Hematopoietic multipotent progenitor cell treated with erythropoietin and hydrocortisone succinate and interleukin-3 and kit ligand, for 8 days (in vitro differentiated cells): ENCODE data around the gene PDCD10.

ENCODE experiments used
- DNase-seq: peaks from one replicate; pipeline ENCODE4 v3.0.0-alpha.2; 2015

PDCD10 gene

DNA sequence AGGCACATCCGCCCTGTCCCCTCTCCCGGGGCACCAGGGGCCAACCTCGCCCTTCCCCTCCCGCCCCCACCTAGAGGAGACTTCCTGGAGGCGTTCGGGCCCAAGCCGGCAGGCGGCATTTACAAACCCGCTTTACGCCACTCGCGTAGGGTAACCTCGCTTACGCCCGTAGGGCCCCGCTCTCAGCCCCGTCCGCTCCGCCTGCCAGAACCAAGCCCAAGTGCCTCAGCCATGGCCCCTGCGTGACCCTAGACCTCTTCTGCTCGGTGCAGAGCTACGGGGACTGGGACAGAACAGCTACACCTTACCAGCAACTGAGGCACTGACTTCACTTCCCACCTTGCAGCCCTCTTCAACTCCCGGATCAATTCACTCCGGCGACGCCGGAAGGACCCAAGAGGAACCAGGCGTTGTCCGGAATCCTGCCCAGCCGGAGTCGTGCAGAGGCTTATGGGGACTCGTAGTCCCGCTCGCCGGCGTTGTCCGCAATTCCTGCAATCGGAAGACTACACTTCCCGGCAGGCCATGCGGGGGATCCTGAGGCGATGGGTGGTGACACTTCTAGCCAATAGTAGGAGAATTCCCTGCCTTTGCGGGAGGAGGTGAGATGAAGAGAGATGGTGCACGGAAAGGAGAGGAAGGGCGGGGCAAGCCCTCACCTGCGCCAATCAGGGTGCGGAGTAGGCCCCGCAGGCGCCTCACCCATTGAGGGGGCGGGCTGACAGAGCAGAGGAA is at the start of gene PDCD10:
Gene PDCD10, minus strand, starts transcription at position 395 of the 735 bp plus-strand sequence. CDS start 14,735 bp downstream, outside the sequence.
- DNase-seq: peak; percentile 100

DNA sequence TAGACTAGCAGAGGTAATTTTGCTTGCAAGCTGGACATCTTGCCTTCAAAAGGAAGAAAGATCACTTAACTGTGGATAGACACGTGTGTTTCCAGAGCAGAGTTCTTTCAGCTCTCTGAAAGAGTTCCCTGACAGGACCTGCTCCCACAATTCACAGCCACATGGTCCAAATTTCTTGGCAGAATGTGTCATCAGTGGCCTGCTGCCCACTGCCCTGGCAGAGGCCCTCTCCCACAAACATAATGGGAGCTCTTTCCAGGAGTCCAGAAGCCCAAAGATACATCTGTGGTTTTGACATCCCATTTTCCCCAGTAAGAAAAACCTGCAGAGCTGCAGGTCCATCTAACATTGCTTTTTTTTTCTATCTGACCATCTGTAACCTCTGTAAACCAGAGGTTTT is 49.1 kb upstream of the PDCD10 start:
- DNase-seq: no peak

DNA sequence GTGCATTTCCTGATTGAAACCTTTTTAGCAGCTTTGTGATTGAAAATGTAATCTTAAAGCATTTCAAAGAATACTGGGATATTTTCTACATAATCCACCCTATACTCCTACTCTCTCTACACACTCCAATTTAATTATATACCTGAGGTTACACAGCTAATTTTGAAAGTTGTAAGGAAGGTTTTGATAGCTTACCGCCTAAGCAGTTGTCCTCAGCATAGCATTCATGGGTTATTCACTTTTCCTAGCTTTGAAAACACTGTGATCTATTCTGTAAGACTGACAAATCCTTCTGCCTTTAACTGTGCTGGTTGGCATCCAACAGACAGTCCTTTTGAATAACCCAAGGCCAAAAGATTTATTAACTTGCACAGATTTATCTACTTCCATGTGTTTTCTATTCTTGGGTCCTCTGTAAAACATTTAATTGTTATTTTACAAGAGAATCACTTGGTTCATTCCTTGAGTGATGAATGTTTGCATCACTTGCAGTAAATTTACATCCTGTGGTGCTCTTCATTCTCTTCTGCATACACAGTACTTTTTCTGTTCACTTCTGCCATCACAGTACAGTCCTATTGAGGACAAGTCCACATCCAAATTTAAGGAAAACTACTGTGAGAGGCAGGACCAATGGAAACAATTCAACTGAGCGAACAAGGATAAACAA is 45.7 kb upstream of the PDCD10 start:
- no peak for DNase-seq

DNA sequence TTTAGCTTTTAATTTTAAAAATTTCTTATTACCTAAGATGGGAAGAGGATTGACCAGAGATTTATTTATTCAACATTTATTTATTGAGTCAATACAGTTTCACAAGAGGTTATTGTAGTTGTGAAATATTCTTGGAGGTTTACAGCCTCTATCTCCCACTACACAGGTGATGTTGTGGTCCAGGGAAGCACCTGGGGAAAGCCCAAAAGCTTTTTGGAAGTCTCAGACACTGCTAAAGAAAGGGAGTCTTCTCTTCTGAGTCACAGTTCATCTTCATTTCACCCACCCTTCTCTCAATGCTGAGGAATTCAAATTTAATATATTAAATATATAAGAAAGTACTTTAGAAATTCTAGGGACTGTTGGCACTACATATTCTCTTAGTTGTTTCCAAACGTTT is 42.7 kb upstream of the PDCD10 start:
- no peak for DNase-seq

- no peak for DNase-seq
These were observed 41.5 kb upstream of the PDCD10 start for GRCh38 chr3:167776066-167776685.

DNA sequence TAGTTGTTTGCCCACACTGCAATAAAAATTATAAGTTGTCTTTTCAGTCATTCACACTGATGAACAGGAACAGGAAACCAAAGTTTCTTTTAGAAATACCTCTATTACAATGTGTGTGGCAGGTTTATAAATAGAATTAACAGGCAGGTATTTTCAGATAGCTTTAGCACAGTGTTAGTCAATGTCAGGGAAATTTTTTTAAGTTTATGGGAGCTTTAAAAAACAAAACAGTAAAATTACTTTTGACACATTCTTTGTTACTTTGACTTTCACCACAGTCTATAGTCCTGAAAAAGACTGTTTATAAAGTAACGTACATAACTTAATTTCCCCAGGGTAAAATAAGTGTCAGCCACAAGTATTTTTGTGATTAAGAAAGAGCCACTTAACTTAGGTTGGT is 38.9 kb upstream of the PDCD10 start:
- no peak for DNase-seq

DNA sequence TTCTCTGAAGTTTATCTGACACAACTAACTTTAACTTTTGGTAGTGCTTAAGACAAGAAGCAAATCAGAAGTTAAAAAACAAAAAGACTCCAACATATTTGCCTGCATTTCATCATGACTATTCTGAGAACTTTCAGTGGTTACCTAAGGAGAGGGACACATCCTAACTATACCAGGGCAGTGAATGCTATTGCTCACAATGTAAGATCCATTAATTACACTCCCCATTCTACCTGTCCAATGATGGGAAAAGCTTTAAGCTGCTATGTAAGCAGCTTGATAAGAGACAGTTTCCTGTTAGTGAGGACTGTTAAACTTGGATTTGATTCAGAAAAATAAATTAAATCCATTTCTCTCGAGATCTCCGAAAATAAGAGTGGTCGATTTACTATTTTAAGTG is 38.3 kb upstream of the PDCD10 start:
- no peak for DNase-seq

- no peak for DNase-seq
These were observed 27.6 kb upstream of the PDCD10 start for GRCh38 chr3:167762296-167762695.

DNA sequence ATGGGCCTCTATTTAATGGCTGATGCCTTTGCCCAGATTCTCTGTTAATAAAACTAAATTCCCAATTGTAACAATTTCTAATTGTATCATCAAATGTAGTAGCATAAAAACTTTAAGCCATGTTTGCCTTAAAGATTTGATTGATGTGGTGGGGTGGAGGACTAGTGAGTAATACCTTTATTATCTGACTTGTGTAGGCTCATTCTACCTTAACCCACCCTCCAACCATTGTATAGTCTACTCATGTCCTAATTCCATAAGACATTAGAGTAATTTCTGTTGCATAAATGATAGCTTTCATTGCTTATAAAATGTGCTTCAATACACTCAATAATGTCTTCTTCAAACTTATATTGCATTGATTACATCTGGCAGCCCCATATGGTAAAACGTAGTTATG is 26.6 kb upstream of the PDCD10 start:
- DNase-seq: no peak

DNA sequence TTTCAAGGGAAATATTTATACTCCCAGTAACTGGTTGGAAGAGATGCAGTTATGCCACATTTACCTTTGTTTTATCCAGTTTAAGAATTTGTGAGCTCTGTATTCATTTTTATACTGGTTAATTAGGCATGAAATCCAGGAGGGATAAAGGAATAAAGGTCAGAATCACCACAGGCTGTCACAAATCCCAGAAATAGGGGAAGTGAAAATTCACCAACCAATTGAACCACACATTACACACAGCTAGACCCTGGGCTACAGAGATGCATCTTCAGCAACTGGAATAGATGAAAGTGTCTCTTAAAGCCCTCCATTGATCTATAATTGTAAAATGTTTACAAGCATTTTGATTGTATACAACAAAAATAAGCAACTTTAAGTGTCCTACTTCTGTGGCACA is 19.4 kb upstream of the PDCD10 start:
- no peak for DNase-seq

DNA sequence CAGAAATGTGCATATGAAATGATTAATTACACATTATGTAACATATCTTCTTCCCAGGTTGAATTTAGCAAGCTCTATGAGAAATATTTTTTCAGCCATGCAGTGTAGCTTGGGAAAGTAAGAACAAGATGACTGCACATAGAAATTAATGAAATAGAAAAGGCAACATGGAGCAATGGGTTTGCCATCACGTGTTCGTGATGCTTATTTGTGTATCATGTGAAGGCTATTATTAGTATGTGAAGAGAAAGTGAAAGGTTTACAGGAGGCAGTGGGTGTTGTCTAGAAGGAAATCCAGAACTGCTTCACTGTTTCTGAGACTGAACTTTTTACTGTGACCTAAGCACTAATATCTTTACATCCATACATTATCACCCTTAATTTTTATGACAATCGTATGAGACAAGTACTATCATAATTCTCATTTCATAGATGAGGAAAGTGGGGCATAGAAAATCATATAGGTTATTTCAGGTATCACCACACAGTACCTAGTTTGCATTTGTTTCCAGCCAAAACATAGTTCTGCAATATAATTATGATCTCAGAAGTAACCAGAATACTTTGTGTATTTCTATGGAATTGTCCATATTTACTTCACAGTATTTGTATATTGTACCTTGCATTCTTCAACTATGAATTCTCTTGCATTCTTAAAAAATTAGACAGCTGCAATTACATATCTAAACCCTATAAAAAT is 15.7 kb upstream of the PDCD10 start:
- no peak for DNase-seq

DNA sequence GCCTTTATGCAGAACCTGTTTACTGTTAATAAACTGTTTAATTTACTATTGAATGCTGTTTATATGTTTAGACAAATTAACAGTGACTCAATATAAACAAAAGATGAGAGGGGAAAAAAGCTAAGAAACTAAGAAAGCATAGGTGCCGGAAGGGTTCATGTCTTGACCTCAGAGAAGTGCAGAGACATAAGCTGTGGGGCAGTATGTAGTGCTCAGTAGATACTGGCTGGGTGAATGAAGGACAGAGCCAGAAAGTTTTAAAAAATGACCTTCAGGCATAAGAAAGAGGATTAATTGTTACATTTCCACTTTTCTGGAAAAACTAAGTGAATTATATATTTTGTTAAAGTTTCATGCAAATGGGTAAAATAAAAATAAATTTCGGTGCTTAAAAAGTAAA is 15.0 kb upstream of the PDCD10 start:
- no peak for DNase-seq

DNA sequence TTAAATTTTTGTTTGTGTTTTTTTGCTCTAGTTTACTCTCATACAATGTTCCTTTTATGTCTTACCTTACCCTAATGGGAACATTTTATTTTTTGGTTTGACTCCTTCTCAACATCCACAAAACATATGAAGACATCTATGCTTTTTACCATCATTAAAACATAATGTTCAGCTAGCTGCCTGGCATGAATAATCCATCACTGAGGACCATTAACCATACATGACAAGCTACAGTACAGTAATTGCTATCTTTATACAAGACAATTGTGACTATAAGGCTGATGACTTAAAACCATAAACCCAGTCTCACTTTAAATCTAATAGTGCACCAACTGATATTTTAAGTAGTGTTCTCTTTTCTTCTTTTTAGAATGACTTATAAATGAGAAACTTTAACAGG is 14.5 kb upstream of the PDCD10 start:
- DNase-seq: no peak

- DNase-seq: no peak
These were observed 9.1 kb upstream of the PDCD10 start for GRCh38 chr3:167743799-167744198.

DNA sequence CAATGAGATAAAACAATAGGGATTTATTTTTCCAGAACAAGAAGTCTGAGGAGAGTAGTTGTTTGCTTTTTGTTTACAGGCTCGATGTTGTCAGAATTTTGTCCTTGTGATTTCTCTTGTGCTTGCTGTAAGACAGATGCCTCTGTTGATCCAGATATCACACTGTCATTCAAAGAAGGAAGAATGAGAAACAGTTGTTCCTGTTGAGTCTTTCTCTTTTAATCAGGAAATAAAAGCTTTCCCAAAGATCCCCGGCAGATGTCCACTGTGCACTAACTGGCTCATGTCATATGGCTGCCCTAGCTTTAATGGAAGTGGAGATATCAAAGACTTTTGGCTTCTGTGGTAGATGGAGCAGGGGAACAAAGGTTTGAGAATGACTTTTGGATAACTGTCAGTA is 7.6 kb upstream of the PDCD10 start:
- DNase-seq: no peak

- DNase-seq: peak; percentile 78
These were observed 6.4 kb upstream of the PDCD10 start for GRCh38 chr3:167740961-167741587.

DNA sequence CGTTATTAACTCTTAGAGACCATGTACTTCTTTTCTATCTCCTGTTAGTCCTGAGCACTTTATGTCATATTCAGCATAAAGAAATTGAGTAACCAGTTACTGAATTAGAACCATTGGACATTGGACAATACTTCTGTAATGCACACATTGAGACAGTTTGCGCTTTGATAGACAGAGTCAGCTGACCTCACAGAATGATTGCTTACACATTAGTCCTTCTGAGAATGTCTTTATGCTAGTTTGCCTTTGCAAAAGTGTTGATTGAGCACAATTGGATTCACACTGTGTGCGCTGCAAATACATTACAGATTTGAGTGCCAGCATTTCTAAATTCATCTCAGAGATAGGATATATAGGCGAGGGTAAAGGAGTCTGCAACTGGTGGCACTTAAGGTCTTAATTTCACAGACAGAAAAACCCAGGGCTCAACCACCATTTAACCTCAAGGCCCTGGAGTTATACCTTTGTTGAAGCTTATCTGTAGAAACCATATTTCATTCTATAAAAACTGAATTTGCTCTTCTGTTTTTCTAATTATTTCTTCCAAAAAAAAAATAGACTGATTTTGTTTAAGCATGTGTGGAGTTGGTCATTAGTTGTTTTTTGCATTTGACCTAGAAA is 4.6 kb upstream of the PDCD10 start:
- DNase-seq: peak; percentile 56

DNA sequence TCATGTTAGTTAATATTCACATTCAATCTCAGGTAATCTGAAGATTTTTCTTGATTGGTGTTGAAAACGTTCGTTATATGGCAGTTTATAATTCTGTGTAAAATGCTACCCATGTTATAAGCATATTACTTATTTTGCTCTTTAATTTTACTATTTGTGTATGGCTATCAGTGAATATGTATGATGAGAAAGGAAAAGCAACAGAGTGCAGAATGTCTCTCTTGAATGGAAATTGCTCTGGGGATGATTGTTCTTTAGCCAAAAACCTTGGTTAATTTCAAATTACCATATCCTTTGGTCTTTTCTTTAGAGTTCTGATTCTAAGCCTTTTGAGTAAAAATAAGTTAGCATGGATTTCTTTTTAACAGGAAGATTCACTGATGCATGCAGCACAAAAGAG is 3.3 kb upstream of the PDCD10 start:
- no peak for DNase-seq

DNA sequence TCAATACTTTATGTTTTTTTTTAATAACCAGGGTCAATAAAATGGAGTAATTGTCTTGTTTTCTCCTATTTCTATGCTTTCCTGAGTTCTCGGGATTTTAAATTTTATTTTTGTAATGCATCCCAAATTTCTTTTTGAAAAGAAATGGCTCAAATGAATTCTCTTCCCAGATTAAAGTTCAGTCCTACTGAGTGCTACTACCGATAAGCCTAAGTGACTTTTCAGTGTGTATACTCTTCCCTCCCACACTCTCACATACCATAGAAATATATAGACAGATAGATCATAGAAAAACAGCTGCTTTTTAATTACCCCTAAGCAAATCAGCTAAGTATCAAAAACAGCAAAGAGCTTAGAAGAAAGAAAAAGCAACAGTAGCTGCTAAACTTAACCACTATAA is 2.3 kb upstream of the PDCD10 start:
- DNase-seq: no peak

DNA sequence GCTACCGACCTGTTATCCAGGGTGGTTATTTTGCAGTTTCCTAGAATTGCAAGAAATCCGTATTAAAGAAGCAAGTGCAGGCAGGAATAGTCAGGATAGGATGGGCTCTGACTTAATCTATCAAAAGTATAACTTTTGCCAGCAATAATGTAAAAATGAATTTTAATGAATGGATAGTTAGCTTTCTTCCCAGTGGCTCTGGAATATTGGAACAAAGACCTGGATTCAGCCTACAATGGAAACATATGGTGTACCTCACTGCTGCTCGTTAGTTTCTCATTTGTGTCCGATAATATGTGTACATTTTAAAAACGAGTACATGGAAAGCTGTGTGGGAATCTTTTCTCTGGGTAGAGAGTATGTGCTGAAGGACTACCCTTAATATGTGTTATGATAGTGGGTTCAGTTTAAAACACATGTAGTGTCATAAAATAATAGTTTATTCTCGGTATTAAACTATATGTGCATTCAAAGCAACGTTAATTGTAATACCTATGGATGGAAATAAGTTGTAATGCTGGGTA is 1.6 kb upstream of the PDCD10 start:
- DNase-seq: no peak

- DNase-seq: peak; percentile 91
These were observed 794 bp upstream of the PDCD10 start, which contains the start of gene SERPINI1 for GRCh38 chr3:167735233-167736138. Gene SERPINI1 (plus strand): TSS chr3:167735721. CDS start chr3:167789129, 53,408 bp downstream.
